Ectodermal cell (in vitro differentiated cells): ENCODE measurements around the gene SPOCK1.

Experiments
- H3K27ac ChIP-seq: 2 replicates; pipeline ENCODE4 v1.7.0; 2013; ENCODE audit warnings: mild to moderate bottlenecking, low read depth, low read length; ENCODE audit not compliant: insufficient read depth, poor library complexity, severe bottlenecking
- H3K27me3 ChIP-seq: 2 replicates; pipeline ENCODE4 v1.7.0; 2013; ENCODE audit warnings: mild to moderate bottlenecking, low read length; ENCODE audit not compliant: insufficient read depth, control insufficient read depth, poor library complexity, severe bottlenecking
- H3K36me3 ChIP-seq: one replicate; pipeline ENCODE4 v1.7.0; 2013; ENCODE audit warnings: low read length; ENCODE audit not compliant: control insufficient read depth, insufficient read depth
- H3K4me1 ChIP-seq: one replicate; pipeline ENCODE4 v1.7.0; 2013; ENCODE audit warnings: low read length; ENCODE audit not compliant: control insufficient read depth, insufficient read depth
- H3K4me3 ChIP-seq: 2 replicates; pipeline ENCODE4 v1.7.0; 2013; ENCODE audit warnings: low read depth, low read length, control low read depth; ENCODE audit not compliant: insufficient read depth
- H3K9me3 ChIP-seq: 2 replicates; pipeline ENCODE4 v1.7.0; 2013; ENCODE audit warnings: mild to moderate bottlenecking, low read length, moderate library complexity; ENCODE audit not compliant: control insufficient read depth
- WGBS, 2 experiments: methylation state at CpG; one replicate each; pipeline ENCODE4 v1.1.7; 2013; ENCODE audit warnings: missing lambda C conversion rate in 2 of 2; 5-methylcytosine and 5-hydroxymethylcytosine counted together

Gene SPOCK1

DNA sequence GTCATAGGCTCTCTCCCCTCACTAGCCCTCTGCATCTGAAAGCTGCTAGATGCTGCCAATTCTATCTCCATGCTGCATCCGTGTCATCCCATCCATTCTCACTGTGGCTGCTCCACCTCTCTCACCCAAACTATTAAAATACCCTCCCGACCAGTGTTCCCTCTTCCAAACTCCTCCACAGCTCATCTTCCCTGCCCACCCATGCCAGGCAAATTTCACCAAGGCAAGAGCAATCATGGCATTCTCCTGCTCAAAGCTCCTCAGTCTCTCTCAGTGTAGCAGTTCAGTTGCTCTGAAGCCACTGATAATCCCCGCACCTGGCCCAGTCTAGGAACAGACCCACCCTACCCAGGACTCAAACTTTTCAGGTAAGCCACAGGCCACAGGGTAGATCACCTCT, 48.4 kb downstream of the SPOCK1 start:
- H3K27me3 ChIP-seq: no peaks in the 10 kb centered on the region
- no peak overlapping the region for H3K27ac ChIP-seq
- no peak overlapping the region for H3K4me3 ChIP-seq
- no peaks in the 10 kb centered on the region for H3K36me3 ChIP-seq
- no peaks in the 10 kb centered on the region for H3K4me1 ChIP-seq
- 84 to 86% methylated on average over 3 of the region's 3 CpGs for WGBS, 2 experiments
- H3K9me3 ChIP-seq: no peaks in the 10 kb centered on the region

DNA sequence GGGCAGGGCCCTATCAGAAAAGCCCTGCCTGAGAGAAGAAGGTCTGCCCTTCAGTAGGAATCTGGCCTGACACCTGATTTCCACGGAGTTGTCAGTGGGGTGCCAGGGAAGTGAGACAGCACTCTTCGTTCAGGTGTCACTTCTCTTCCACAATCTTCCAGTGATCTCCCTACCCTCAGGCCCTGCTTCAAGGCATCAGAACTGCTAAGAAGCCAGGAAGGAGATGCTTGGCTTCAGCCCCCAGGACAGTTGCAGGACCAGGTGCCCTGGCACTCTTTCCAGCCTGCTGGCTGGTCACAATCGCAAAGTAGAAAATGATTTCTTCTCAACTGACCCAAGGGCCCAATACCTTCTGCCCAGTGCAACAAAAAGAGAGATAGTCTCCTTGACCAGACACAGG, 50.3 kb downstream of the SPOCK1 start:
- no peaks in the 10 kb centered on the region for H3K4me1 ChIP-seq
- 59 to 63% methylated on average over 3 of the region's 3 CpGs for WGBS, 2 experiments
- no peak overlapping the region for H3K4me3 ChIP-seq
- no peaks in the 10 kb centered on the region for H3K27me3 ChIP-seq
- no peaks in the 10 kb centered on the region for H3K36me3 ChIP-seq
- H3K9me3 ChIP-seq: no peaks in the 10 kb centered on the region
- no peak overlapping the region for H3K27ac ChIP-seq

DNA sequence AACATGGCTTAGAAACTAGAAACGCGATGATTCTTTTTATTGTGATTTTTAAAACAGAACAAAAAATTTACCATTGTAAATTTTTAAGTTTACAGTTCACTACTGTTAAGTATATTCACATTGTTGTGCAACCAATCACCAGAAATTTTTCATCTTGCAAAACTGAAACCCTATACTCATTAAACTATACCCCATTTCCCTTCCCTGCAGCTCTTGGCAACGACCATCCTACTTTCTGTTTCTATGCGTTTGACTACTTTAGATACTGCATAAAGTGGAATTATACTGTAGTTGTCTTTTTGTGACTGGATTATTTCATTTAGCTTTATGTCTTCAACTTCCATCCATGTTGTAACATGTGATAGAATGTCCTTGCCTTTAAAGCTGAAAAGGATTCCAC, 52.5 kb downstream of the SPOCK1 start:
- Histone ChIP-seq H3K36me3 (no peaks in the 10 kb centered on the region), H3K27ac (no peak overlapping the region), H3K4me3 (no peak overlapping the region), H3K4me1 (no peaks in the 10 kb centered on the region), H3K27me3 (no peaks in the 10 kb centered on the region), H3K9me3 (no peaks in the 10 kb centered on the region)
- WGBS, 2 experiments: 88 to 89% methylated on average over 2 to 3 of the region's 4 CpGs

DNA sequence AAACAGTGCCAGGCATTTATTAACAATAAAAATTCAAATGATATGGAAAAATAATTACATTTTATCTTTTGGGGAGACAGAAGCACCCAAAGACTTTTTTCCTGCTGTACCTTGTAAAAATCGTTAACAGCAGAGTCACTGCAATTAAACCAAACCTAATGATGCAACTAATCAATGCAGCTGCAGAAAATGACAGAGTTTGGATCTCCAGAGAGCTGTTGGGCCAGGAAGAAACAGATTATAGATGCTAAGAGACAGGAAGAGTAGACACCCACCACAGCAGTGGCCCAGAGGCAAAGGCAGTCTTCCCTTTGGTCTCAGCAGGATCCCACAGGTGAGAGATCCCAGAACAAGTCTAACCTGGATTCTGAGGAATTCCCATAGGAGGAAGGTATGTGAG, 53.0 kb downstream of the SPOCK1 start:
- H3K4me1 ChIP-seq: no peaks in the 10 kb centered on the region

DNA sequence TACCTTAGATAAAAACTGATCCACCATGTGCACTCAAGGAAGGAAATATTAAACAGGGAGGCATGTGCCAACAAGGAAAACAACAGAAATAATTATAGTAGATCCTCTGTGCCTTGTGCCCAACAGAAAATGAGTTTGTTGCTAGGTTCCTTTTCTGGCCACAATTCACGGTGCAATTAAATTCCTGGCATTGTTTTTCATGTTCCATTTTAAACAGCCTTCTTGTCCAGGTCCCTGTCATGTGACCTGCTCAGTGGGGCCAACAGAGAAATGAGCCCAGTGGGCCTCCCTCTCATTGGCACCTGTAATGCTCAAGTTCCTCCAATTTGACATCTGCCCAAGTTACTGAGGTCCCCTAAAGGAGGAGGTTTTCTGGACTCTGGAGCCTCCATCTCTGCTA, 56.5 kb downstream of the SPOCK1 start:
- no peaks in the 10 kb centered on the region for H3K36me3 ChIP-seq
- H3K27me3 ChIP-seq: no peaks in the 10 kb centered on the region
- H3K4me1 ChIP-seq: no peaks in the 10 kb centered on the region
- H3K4me3 ChIP-seq: no peak overlapping the region
- H3K9me3 ChIP-seq: no peaks in the 10 kb centered on the region
- no peak overlapping the region for H3K27ac ChIP-seq
- WGBS, 2 experiments: 89 to 92% methylated on average over 1 of the region's 1 CpG

More for the DNA sequence above, 53.0 kb downstream of the SPOCK1 start:
- Histone ChIP-seq H3K27me3 (no peaks in the 10 kb centered on the region), H3K36me3 (no peaks in the 10 kb centered on the region), H3K9me3 (no peaks in the 10 kb centered on the region), H3K27ac (no peak overlapping the region), H3K4me3 (no peak overlapping the region)
- 70 to 90% methylated on average over 1 of the region's 1 CpG for WGBS, 2 experiments

DNA sequence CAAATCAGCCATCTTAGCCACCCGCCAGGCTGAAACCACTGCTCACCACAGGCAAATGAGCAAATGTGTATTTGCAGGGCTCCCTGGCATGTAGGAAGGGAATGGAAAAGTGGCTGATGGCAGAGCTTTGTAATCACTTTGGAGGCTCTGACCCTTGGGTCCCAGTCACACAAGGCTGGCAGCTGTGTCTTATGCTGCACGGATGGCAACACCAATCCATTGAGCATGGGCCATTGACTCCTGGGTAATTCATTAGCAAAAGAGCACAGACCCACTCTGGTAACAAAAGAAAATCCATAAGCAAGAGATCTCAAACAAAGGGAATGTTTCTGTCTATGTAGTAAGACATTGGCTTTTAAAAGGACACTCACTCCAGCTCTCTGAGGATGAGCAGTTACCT, 57.6 kb downstream of the SPOCK1 start:
- H3K36me3 ChIP-seq: no peaks in the 10 kb centered on the region
- no peaks in the 10 kb centered on the region for H3K27me3 ChIP-seq
- no peaks in the 10 kb centered on the region for H3K9me3 ChIP-seq
- no peak overlapping the region for H3K4me3 ChIP-seq
- WGBS, 2 experiments: 83 to 94% methylated on average over 2 of the region's 2 CpGs
- H3K27ac ChIP-seq: no peak overlapping the region
- no peaks in the 10 kb centered on the region for H3K4me1 ChIP-seq

DNA sequence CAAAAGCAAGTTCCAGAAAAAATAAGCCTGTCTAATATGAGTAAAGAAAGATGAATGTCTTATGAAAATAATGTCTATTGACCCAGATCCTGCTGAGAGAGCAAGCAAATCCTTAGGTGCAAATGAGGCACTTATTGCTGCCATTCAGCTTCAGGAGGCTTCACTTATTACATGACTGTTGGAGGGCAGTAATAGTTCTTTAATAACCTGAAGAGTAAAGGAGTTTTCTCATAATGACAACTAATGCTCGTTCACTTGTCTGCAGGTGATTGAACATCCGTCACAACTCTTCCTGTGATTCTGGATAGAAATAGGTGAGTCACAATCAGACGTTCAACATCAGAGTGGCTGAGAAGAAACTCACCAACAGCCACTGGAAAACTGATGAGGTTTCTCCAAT, 58.3 kb downstream of the SPOCK1 start:
- 91 to 93% methylated on average over 3 of the region's 3 CpGs for WGBS, 2 experiments
- no peak overlapping the region for H3K4me3 ChIP-seq
- H3K36me3 ChIP-seq: no peaks in the 10 kb centered on the region
- no peak overlapping the region for H3K27ac ChIP-seq
- H3K27me3 ChIP-seq: no peaks in the 10 kb centered on the region
- H3K9me3 ChIP-seq: no peaks in the 10 kb centered on the region
- H3K4me1 ChIP-seq: no peaks in the 10 kb centered on the region

DNA sequence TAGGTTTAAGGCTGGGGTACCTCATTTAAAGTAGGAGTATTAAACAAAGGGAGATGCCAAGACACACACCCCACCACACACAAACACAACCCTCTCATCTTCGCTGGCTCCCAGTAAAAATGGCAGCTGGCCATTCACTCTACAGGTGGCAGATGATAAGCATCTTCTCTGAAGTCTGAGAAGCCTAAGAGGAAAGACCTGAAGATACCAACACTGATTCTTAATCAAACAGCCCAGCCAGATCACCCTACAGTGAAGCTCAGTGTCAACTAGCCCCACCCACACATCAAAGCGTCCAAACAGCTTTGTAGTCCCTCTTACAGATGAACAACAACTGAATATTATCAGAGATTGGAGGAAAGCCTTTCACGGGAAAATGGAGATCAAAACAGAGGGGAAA, 59.5 kb downstream of the SPOCK1 start:
- no peak overlapping the region for H3K27ac ChIP-seq
- no peaks in the 10 kb centered on the region for H3K9me3 ChIP-seq
- H3K4me3 ChIP-seq: no peak overlapping the region
- H3K4me1 ChIP-seq: no peaks in the 10 kb centered on the region
- no peaks in the 10 kb centered on the region for H3K36me3 ChIP-seq
- WGBS, 2 experiments: 78 to 90% methylated on average over 2 to 3 of the region's 3 CpGs
- H3K27me3 ChIP-seq: no peaks in the 10 kb centered on the region

DNA sequence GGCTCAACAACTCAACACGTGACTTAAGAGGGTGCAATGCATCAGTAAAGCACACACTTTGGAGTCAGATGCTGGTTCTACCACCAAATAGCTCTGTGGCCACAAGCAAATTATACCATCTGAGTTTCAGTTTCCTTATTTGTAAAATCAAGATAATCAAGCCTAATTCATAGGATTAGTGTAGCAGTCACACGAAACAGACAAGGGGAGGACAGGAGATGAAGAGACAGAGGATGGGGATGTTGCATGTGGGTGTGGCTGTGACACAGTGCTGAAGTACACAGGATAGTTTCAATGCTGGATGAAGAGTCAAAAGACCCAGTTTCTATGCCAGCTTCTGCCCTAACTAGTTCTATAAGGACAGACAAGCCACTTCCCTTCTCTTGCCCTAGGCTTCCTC, 60.2 kb downstream of the SPOCK1 start:
- Histone ChIP-seq H3K36me3 (no peaks in the 10 kb centered on the region), H3K4me1 (no peaks in the 10 kb centered on the region), H3K4me3 (no peak overlapping the region), H3K27ac (no peak overlapping the region), H3K9me3 (no peaks in the 10 kb centered on the region), H3K27me3 (no peaks in the 10 kb centered on the region)
- WGBS, 2 experiments: 89 to 94% methylated on average over 2 of the region's 2 CpGs

DNA sequence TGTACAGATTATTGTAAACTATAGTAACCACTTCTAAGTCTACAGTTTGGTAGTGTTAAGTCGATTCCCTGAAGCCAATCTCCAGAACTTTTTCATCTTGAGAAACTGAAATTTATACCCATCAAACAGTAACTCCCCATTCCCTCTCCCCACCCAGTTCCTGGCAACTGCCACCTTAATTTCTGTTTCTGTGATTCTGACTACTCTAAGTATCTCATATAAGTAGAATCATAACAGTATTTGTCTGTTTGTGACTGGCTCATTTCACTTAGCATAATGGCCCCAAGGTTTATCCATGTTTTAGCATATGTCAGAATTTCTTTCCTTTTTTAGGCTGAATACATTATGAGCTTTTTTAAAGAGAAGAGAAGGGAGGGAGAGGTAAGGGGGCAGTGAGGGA, 61.4 kb downstream of the SPOCK1 start:
- no peaks in the 10 kb centered on the region for H3K27me3 ChIP-seq
- WGBS, 2 experiments: 84 to 89% methylated on average over 1 of the region's 1 CpG

DNA sequence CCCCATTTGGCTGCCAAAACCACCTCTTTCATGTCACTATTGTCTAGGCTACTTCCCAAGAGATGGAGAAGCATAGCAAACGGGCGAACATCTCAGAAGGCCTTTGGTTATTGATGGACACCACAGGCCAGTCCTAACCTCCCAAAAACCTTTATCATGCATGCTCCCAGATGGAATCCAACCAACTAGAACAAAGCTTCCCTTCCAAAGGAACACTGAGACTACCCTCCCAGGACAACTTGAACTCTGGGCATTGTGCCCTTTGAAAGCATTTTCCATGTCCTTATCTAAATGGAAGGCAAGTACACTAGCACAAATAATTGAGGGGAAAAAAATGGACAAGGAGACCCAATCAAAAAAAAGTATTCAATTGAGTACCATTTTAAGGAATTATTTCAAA, 65.6 kb downstream of the SPOCK1 start:
- WGBS, 2 experiments: 94 to 96% methylated on average over 2 of the region's 2 CpGs
- H3K27ac ChIP-seq: no peak overlapping the region
- no peaks in the 10 kb centered on the region for H3K9me3 ChIP-seq
- no peaks in the 10 kb centered on the region for H3K27me3 ChIP-seq
- no peaks in the 10 kb centered on the region for H3K36me3 ChIP-seq
- no peaks in the 10 kb centered on the region for H3K4me1 ChIP-seq
- no peak overlapping the region for H3K4me3 ChIP-seq

More for the DNA sequence above, 61.4 kb downstream of the SPOCK1 start:
- Histone ChIP-seq H3K9me3 (no peaks in the 10 kb centered on the region), H3K36me3 (no peaks in the 10 kb centered on the region), H3K4me1 (no peaks in the 10 kb centered on the region), H3K4me3 (no peak overlapping the region), H3K27ac (no peak overlapping the region)
